SK-N-SH treated with all-trans-retinoic acid at 6 μM for 48 hours (cell line): ENCODE data around the gene RAPSN.

ENCODE experiments used
- ESRRG ChIP-seq: fragments of 250-450 bp; sonication (Bioruptor Pico); IDR thresholded peaks from 2 replicates; pipeline ENCODE4 v1.6.1; 2021; ENCODE audit warnings: mild to moderate bottlenecking
- OSR1 ChIP-seq: fragments of 250-450 bp; sonication (Bioruptor Pico); IDR thresholded peaks from 2 replicates; pipeline ENCODE4 v1.8.0; 2022; ENCODE audit warnings: moderate library complexity, mild to moderate bottlenecking, inconsistent platforms
- PATZ1 ChIP-seq: fragments of 250-450 bp; sonication (Bioruptor Pico); IDR thresholded peaks from 2 replicates; pipeline ENCODE4 v1.8.0; 2020; ENCODE audit warnings: mild to moderate bottlenecking, moderate library complexity, borderline replicate concordance
- SNAI2 ChIP-seq: fragments of 250-450 bp; sonication (Bioruptor Pico); IDR thresholded peaks from 2 replicates; pipeline ENCODE4 v1.5.0; 2020; ENCODE audit warnings: mild to moderate bottlenecking, moderate library complexity
- TCF4 ChIP-seq: fragments of 250-450 bp; sonication (Bioruptor Pico); IDR thresholded peaks from 2 replicates; pipeline ENCODE4 v1.8.0; 2021; ENCODE audit warnings: mild to moderate bottlenecking, moderate library complexity, borderline replicate concordance
- TOX ChIP-seq: fragments of 250-450 bp; sonication (Bioruptor Pico); IDR thresholded peaks from 2 replicates; pipeline ENCODE4 v1.8.0; 2021; ENCODE audit warnings: mild to moderate bottlenecking, moderate library complexity, borderline replicate concordance
- ZFP3 ChIP-seq: fragments of 250-450 bp; sonication (Bioruptor Pico); IDR thresholded peaks from 2 replicates; pipeline ENCODE4 v1.5.0; 2020; ENCODE audit warnings: mild to moderate bottlenecking, moderate library complexity
- ZNF8 ChIP-seq: fragments of 450-650 bp; formaldehyde crosslinking; IDR thresholded peaks from 2 replicates; pipeline ENCODE4 v1.5.0; 2020; ENCODE audit warnings: mild to moderate bottlenecking, moderate library complexity
- TF ChIP-seq, protein P1 (sequence below): fragments of 250-450 bp; sonication (Bioruptor Pico); IDR thresholded peaks from 2 replicates; pipeline ENCODE4 v1.8.0; 2021; ENCODE audit warnings: low read depth, mild to moderate bottlenecking, moderate library complexity, borderline replicate concordance
- TF ChIP-seq, protein P2 (sequence below): fragments of 250-450 bp; sonication (Bioruptor Pico); IDR thresholded peaks from 2 replicates; pipeline ENCODE4 v1.5.1; 2020; ENCODE audit warnings: low read depth, mild to moderate bottlenecking, moderate library complexity

GRCh38 chr11:47413908-47414684 is 34.8 kb downstream of the RAPSN start:
- TF ChIP-seq, protein P1, sequence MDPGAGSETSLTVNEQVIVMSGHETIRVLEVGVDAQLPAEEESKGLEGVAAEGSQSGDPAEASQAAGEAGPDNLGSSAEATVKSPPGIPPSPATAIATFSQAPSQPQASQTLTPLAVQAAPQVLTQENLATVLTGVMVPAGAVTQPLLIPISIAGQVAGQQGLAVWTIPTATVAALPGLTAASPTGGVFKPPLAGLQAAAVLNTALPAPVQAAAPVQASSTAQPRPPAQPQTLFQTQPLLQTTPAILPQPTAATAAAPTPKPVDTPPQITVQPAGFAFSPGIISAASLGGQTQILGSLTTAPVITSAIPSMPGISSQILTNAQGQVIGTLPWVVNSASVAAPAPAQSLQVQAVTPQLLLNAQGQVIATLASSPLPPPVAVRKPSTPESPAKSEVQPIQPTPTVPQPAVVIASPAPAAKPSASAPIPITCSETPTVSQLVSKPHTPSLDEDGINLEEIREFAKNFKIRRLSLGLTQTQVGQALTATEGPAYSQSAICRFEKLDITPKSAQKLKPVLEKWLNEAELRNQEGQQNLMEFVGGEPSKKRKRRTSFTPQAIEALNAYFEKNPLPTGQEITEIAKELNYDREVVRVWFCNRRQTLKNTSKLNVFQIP = no peak
- no peak for TF ChIP-seq ESRRG (CRISPR knock-in tag)
- TF ChIP-seq ZNF8 (CRISPR knock-in tag) = no peak
- TF ChIP-seq SNAI2 (CRISPR knock-in tag) = no peak
- TF ChIP-seq ZFP3 (CRISPR knock-in tag) = no peak
- TF ChIP-seq OSR1 (CRISPR knock-in tag) = no peak
- no peak for TF ChIP-seq TOX (CRISPR knock-in tag)
- TF ChIP-seq TCF4 (CRISPR knock-in tag) = no peak
- no peak for TF ChIP-seq PATZ1 (CRISPR knock-in tag)
- TF ChIP-seq, protein P2, sequence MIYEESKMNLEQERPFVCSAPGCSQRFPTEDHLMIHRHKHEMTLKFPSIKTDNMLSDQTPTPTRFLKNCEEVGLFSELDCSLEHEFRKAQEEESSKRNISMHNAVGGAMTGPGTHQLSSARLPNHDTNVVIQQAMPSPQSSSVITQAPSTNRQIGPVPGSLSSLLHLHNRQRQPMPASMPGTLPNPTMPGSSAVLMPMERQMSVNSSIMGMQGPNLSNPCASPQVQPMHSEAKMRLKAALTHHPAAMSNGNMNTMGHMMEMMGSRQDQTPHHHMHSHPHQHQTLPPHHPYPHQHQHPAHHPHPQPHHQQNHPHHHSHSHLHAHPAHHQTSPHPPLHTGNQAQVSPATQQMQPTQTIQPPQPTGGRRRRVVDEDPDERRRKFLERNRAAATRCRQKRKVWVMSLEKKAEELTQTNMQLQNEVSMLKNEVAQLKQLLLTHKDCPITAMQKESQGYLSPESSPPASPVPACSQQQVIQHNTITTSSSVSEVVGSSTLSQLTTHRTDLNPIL (CRISPR knock-in tag) = no peak
